OCI-M1 (cell line): ENCODE data around the gene HNRNPUL1.
"Not testable (repeated sequence)": the region's sequence is repeated elsewhere in the genome, so short reads cannot be mapped to it uniquely, and the experiment has no call there.

Experiments used
- DNase-seq: peaks from one replicate; lab custom pipeline; 2025; lab: John Stamatoyannopoulos, UW

The HNRNPUL1 gene

DNA sequence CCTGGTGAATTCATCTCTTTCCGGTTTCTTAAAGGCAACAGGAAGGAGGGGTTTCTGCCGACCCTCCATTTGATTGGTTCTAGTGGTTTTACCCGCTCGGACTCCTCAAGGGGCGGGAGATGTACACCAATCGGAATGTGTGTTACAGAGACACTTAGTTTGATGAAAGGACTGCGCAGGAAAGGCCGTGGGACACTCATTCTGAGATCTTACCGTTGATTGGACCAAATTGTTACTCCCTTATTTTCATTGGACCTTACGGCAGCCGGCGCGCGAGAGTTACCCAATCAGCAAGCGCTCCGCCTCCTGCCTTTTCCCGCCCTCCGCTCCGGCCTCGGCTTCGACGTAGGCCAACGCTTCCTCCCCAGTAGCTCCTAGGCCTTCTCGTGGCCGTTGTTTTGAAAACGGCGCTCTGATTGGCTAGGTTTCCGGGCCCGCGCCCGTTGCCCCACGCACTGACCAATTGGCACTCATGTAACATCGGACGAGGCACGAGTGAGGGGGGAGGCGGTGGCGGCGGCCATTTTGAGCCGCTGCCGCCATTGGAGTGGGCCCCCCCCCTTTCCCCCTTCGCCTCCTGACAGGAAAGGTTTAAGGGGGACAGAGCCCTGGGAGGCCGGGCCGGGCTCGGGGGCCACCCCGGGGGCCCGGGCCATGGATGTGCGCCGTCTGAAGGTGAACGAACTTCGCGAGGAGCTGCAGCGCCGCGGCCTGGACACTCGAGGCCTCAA is at the start of gene HNRNPUL1:
TSS of gene HNRNPUL1 (plus strand) at position 523 of the 731 bp plus-strand sequence. CDS start at position 655, 132 bp downstream.
- peak; percentile 100 for DNase-seq

DNA sequence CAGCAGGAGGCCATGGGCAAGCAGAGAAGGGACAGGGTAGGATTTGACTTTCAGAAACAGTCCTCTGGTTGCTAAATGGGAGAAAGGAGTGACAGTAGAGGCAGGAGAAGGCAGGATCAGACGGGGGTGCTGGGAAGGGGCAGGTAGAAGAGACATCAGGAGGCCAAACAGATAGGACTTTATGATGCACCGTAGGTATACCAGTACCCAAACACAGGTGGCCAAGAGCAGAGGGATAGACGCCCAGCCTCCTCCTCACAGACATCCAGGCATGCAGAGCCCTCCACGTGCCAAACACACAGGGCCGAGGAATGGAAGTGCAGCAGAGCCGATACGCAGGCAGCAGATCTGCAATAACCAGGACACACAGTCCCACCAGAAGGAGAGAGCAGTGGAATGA is 46.4 kb upstream of the HNRNPUL1 start:
- DNase-seq: no peak

DNA sequence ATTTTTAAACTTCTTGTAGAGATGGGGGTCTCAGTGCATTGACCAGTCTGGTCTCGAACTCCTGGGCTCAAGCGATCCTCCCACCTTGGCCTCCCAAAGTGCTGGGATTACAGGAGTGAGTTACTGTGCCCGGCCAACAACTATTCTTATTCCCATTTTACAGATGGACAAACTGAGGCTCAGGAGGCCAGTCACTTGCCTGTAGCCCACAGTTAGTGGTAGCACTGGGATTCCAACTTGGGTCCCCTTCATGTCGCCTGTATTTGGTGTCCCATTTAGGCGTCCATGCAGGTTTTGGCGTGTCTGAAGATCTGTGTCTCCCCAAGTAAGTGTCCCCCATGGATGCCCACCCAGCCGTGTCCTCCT is 45.9 kb upstream of the HNRNPUL1 start:
- DNase-seq: no peak

DNA sequence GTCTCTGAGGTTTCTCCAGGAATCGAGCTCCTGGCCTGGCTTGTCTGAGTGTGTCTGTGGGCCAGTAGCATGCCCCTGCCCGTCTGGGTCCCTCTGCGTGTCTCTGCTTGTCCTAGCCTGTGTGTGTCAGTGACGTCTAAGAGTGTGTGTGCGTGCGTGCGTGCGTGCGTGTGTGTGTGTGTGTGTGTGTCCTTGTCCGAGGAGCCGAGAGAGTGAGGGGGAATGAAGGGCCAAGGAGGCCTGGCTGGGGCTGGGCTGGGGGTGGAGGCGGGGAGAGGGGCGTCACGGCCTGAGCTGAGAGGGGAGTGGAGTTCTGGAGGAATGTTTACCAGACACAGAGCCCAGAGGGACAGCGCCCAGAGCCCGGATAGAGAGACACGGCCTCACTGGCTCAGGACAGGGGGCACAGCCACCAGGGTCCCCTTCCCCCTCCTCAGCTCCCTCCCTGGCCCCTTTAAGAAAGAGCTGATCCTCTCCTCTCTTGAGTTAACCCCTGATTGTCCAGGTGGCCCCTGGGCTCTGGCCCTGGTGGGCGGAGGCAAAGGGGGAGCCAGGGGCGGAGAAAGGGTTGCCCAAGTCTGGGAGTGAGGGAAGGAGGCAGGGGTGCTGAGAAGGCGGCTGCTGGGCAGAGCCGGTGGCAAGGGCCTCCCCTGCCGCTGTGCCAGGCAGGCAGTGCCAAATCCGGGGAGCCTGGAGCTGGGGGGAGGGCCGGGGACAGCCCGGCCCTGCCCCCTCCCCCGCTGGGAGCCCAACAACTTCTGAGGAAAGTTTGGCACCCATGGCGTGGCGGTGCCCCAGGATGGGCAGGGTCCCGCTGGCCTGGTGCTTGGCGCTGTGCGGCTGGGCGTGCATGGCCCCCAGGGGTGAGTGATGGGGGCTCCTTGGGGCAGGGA is 45.3 kb upstream of the HNRNPUL1 start, which contains the start of gene AXL:
TSS of gene AXL (plus strand) at position 609 of the 893 bp plus-strand sequence. CDS start at position 779, 170 bp downstream.
- peak; percentile 81 for DNase-seq

DNA sequence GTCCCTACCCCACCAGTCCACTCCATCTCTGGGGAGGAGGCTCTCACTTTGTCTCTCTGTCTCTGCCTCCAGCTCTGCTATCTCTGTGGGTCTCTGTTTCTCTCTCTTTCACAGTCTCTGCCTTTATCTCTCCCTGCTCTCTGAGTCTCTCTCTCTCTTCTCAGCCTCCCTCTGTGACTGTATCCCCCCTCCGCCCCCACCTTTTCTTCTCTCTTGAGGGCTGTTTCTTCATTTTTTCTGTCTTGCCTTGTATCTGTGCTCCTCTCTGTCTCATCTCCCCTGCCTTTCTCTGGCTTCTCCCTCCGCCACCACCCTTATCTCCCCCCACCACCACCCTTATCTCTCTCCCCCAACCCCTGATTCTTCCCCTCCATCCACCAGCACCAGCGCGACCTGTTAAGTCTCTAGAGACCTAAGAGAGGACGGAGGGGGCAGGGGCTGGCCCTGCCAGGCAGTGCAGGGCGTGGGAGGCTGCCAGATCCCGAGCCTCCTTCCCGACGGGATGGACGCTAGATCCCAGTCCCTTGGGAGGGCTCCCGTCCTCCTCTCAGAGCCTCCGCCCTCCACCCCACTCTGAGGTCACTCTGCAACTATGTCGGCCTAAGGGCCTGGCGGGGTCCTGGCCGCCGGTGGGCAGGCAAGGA is 44.1 kb upstream of the HNRNPUL1 start:
- peak; percentile 90 for DNase-seq

DNA sequence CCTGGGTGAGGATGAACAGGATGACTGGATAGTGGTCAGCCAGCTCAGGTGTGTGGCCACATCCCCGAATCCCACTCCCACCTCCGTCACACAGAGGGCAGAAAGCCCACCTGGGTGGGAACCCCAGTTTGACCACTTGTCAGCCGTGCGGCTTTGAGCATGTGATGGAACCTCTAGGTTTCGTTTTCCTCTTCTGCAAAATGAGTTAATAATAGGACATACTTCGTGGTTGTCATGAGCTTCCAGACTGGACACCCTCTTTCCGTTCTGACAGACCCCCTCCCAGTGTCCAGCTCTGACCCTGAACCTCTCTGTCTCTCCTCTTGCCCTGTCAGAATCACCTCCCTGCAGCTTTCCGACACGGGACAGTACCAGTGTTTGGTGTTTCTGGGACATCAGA is 43.4 kb upstream of the HNRNPUL1 start:
- DNase-seq: no peak

DNA sequence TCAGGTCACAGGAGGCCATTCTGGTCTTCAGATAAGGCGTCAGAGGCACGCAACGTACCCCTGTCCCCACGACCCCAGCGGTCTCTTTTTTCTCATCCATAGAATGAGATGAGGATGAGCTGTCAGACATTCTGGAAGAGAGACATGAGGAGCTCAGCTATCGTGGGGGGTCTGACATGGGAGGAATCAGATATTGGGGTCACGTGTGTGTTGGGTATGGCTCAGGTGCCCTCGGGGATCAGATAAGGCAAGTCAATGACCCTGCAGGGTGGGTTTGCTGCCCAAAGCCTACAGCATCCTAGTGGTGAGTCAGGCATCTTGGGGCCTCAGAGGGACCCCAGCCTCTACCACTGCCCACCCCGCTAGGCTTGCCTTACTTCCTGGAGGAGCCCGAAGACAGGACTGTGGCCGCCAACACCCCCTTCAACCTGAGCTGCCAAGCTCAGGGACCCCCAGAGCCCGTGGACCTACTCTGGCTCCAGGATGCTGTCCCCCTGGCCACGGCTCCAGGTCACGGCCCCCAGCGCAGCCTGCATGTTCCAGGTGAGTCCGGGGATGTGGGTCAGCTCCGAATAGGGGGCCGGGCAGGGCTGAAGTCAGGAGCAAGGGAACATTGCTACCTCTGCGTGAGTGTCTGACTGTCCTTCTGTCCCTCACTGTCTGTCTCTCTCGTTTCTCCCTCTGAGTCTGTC is 42.5 kb upstream of the HNRNPUL1 start:
- DNase-seq: no peak

DNA sequence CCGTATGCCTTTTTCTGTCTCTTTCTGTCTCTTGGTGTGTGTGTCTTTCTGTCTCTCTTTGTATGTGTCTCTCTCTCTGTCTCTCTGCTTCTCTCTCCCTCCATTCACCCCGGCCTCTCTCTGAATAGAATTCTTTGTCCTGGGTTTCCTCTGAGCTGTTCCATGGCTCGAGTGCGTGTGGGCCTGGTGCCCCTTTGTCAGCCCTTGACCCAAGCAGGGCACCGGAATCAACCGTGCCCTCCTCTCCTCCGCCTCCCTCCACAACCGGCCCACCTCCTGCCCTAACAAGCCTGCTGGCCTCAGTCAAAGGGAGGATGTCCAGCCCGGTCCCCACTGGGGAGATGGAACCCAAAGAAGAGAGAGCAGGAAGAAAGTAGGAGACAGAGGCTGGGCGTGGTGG is 41.9 kb upstream of the HNRNPUL1 start:
- no peak for DNase-seq

DNA sequence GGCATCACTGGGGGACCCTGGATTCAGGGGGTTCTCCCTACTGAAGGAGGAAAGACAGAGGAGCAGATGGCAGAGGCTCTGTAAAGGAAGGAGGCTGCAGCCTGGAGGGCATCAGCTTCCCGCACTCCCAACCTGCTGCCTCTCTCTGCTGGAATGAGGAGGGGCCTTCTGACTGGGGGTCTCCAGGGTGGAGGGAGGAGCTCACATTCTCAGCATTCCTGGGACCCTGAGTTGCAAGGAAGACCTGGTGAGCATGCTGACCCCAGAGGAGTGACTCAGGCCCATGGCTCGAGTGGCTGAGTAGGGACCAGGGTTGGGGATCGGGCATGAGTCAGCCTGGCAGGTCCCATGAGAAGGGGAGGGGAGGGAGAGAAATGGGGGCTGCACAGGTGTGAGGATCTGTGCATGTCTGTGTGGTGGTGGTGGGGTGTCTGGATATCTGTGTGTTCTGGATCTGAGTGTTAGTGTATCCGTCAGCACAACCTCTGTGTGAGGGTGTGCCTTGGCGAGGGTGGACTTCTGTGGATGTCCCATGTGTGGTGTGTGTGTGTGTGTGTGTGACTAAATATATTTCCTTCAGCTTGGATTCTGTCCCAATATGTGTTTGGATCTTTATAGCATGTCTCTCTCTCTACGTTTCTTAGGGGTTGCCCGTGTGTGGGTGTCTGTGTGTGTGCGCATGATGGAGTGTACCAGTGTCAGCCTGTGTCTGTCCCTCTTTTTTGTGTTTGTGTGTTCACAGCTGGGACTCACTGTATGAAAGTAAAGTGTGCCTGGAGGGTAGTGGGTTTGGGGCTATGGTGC is 40.5 kb upstream of the HNRNPUL1 start:
- no peak for DNase-seq

DNA sequence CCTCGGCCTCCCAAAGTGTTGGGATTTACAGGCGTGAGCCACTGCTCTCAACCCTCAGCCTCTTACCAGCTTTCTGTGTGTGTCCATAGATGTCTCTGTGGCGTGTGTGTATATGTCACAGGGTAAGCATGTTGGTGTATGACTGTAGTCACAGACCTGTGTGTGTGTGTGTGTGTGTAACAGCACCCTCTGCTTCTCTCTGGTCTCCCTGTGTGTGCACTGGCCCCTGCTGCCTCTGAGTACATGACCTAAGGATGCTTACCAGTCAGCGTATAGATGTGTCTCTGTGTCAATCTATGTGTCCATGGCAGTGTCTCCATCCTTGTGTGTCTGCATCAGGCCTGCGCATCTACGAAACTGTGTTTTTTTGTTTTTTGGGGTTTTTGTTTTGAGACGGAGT is 39.5 kb upstream of the HNRNPUL1 start:
- DNase-seq: no peak

DNA sequence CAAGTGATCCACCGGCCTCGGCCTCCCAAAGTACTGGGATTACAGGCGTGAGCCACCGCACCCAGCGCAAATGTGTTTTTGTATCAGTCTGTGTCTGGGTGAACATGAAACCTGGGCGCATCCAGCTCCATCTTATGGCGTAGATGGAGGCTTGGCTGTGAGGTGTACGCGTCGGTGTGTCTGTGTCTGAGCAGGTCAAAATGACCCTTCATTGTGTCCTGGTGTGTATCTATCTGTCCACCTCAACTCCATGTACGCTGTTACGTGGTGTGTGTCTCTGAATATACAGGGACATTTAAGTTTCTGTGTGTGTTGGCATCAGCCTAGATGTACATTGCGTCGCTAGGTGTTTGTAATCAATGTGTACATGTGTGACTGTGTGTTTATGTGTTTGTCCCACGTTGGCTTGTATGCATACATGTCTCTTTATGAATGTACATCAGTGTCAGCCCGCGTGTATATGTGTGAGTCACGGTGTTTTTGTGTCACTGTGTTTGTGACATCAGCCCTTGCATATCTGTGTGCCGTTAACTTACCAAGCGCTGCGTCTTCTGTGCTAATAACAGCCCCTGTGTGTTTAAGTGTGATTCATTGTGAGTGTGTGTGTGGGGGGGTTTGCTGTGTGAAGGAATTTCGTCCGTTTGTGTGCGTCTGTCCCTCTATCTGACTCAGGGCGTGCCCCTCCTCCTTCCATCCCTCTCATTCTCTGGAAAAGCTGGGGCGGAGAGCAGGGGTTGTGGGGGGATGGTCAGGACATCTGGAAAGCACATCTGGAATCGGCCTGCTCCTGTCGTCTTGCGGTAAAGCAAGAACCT is 38.7 kb upstream of the HNRNPUL1 start:
- DNase-seq: peak; percentile 14

DNA sequence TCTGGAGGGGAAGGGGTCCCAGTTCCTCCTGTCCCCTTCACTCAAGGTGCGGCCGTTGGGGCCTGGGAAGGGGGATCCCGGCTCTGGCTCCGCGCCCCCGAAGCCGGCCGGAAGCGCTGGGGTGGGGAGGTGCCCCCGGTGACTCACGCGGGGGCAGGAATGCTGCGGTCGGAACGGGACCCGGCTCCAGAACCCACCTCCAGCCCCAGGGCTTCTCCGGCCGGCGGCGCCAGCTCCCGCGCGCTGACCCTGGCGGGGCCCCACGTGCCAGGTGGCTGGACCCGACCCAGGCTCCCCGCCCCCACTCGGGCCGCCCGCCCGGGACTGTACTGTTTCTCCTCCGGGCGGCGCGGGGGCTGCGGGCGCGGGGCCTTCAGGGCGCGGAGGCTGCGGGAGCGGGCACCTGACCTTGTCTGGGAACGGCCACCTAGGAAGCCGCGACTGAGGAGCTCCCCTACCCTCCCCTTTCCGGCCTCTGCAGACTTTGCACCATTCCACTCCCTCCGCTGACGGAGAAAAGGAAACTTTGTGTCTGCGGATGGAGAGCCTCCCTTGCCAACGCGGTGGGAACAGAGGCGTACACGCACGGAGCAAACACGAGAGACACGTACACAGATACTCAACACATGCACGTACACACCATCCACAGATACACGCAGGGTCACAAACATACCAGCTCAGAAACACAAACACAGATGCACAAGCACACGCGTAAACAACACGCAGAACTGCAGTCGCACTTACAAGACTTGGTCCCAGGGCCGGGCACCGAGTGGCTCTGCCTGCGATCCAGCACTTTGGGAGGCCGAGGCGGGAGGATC is 37.9 kb upstream of the HNRNPUL1 start:
- no peak for DNase-seq

DNA sequence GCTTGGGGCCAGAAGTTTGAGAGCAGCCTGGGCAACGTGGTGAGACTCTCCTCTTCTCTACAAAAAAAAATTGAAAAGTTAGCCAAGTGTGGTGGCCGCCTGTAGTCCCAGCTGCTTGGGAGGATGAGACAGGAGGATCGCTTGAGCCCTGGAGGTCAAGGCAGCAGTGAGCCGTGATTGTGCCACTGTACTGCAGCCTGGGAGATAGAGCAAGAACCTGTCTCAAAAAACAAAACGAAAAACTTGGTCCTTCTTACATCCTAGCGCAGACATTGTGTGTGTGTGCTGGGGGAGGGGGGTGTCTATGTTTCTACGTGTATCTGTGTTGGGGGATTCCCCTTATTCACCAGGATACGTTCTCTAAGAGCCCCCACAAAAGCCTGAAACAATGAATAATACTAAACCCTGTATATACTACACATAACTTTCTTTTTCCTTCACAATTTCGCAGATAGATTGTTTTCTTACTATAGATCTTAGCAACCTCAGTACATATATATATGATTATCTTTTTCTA is 37.2 kb upstream of the HNRNPUL1 start:
- DNase-seq: no peak

DNA sequence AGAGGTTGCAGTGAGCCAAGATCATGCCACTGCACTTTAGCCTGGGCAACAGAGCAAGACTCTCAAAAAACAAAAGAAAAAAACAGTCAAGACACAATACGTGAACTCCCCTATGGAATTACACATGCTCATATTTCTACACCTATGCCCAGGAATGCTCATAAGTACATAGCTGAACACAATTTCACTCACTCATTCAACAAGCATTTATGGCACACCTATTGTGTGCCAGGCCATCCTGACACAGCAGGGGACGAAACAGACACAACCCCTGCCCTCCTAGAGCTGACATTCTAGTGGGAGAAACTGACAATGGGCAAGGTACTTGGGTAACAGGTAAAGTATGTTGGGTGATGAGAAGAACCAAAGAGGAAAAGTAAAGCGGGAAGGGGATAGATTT is 35.7 kb upstream of the HNRNPUL1 start:
- DNase-seq: no peak

DNA sequence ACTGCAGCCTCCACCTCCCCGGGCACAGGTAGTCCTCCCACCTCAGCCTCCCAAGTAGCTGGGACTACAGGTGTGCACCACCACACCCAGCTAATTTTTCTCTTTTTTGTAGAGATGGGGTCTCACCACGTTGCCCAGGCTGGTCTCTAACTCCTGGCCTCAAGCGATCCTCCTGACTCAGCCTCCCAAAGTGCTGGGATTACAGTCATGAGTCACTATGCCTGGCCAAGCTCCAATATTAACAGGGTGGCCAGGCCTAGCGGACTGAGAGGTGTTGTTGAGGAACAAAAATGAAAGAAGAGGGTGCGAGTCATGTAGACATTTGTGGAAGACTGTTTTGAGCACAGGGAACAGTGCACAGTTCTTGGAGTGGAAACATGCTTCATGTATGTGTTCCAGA is 34.8 kb upstream of the HNRNPUL1 start:
- DNase-seq: not testable (repeated sequence)

DNA sequence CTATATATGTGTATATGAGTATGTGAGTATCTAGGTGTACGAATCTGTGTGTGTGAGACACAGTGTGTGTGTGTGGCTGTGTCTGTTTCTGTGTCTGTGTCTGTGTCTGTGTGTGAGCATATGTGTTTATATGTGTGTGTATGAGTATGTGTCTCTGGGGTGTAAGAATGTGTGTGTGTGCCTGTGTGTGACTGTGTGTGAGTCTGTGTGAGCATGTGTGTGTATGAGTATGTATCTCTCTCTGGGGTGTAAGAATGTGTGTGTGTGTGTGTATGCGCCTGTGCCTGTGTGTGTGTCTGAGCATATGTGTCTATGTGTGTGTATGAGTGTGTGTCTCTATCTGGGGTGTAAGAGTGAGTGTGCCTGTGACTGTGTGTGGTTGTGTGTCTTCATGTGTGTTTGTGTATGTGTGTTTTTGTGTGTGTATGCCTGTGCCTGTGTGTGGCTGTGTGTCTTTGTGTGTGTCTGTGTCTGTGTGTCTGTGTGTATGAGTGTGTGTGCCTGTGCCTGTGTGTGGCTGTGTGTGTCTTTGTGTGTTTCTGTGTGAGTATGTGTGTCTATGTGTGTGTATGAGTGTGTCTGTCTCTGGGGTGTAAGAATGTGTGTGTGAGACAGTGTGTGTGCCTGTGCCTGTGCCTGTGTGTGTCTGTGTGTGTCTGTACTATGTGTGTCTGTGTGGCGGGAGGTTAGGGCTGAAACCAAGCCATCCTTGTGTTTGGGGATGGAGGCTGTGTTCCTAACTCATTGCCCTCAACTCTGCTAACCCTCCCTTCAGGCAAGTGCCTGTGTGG is 33.9 kb upstream of the HNRNPUL1 start:
- no peak for DNase-seq

DNA sequence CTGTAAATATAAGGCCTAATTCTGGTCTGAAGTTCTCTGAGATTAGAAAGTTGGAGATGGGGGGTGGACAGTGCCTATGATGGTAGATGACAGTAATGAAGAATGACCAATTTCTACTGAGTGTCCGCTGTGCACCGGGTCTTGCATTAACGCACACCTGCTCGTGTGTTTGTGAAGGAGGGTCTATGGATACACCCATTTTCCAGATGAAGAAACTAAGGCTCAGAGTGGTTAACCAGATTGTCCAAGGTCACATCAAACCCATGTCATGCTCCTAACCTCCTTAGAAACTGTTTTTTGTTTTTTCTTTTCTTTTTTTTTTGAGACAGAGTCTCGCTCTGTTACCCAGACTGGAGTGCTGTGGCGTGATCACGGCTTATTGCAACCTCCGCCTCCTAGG is 31.5 kb upstream of the HNRNPUL1 start:
- DNase-seq: no peak

DNA sequence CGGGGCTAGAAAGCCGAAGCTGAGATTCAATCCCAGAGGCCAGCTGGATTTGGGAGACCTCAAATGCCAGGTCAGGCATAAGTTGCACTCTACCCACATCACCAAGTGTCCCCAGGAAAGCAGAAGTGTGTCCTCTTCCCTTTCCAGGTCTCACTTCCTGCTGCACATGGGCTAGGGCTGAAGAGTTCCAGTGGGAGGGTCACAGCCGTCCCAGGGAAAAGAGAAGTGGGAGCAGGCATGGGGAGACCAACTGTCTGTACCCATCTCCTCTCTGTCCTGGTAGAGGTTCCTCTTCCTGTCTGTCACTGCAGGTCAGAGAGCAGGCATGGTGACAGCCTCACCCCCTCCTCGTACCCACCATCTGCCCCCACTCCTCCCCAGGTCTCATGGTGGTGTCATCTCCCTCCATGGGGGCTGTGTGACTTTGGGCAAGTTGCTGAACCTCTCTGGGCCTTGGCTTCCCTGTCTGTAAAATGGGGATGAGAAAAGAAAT is 30.4 kb upstream of the HNRNPUL1 start:
- no peak for DNase-seq
